GM12878 (cell line): ENCODE results near the gene GRIA4. TPM values are rescaled to one million over a fixed set of nuclear protein-coding genes. Genes with fewer than 3 reads are reported as not detected.

Experiments
- BCL11A ChIP-seq: IDR thresholded peaks from 2 replicates; pipeline ENCODE4 v1.6.1; 2011; ENCODE audit warnings: low read depth, low read length
- KLF5 ChIP-seq: fragments of 450-650 bp; IDR thresholded peaks from 2 replicates; pipeline ENCODE4 v1.6.1; 2014; ENCODE audit warnings: mild to moderate bottlenecking; ENCODE audit not compliant: partially characterized antibody
- LARP7 ChIP-seq: fragments of 450-650 bp; IDR thresholded peaks from 2 replicates; pipeline ENCODE4 v1.6.1; 2017; ENCODE audit warnings: mild to moderate bottlenecking
- MTA3 ChIP-seq: IDR thresholded peaks from 2 replicates; pipeline ENCODE4 v1.6.1; 2012; ENCODE audit warnings: low read length, inconsistent platforms, borderline replicate concordance
- NFYA ChIP-seq: IDR thresholded peaks from 2 replicates; pipeline ENCODE4 v1.6.1; 2011; ENCODE audit warnings: low read depth, mild to moderate bottlenecking, low read length, improper control_type of control experiment, borderline replicate concordance
- RB1 ChIP-seq: fragments of 450-650 bp; formaldehyde crosslinking; IDR thresholded peaks from 2 replicates; pipeline ENCODE4 v1.6.1; 2017; ENCODE audit warnings: mild to moderate bottlenecking, borderline replicate concordance
- RBBP5 ChIP-seq: fragments of 200-600 bp; sonication (generic); conservative IDR thresholded peaks from 2 replicates; pipeline ENCODE4 v1.6.1; 2016
- SIX5 ChIP-seq: IDR thresholded peaks from 2 replicates; pipeline ENCODE4 v1.6.1; 2011; ENCODE audit warnings: mild to moderate bottlenecking, low read depth, low read length, moderate library complexity; ENCODE audit not compliant: severe bottlenecking
- SMAD5 ChIP-seq: IDR thresholded peaks from 2 replicates; pipeline ENCODE4 v1.6.1; 2016; ENCODE audit warnings: antibody characterized with exemption, low read depth
- SPI1 ChIP-seq: IDR thresholded peaks from 2 replicates; pipeline ENCODE4 v1.6.1; 2011; ENCODE audit warnings: low read depth, mild to moderate bottlenecking, low read length, moderate library complexity, borderline replicate concordance; ENCODE audit not compliant: insufficient read depth
- ZNF207 ChIP-seq: fragments of 450-650 bp; IDR thresholded peaks from 2 replicates; pipeline ENCODE4 v1.6.1; 2014; ENCODE audit warnings: antibody characterized with exemption, mild to moderate bottlenecking, borderline replicate concordance
- polyA plus RNA-seq, 11 experiments: library from polyadenylated mRNA; depleted of rRNA in 4 of 11; unstranded in 6 of 11; stranded (reverse) in 5 of 11; fragments of >200 nt; fragmentation: Nextera tagmentation in 4 of 11; fragmentation: Illumina TruSeq in 1 of 11; extraction: Ambion mirVana in 4 of 11; extraction: Trizol in 1 of 11; gene quantifications; 1 replicate in 1 of 11; 2 replicates in 10 of 11; pipeline versions ENCODE4 v1.2.1 to v1.2.3, GENCODE V29; 2011 to 2016; ENCODE audit warnings: inconsistent platforms in 2 of 11, missing spikeins in 2 of 11, low read depth in 1 of 11
- total RNA-seq, 4 experiments: library from RNA; depleted of rRNA in 3 of 4; stranded (reverse); fragments of >200 nt in 3 of 4; fragmentation: Illumina TruSeq in 1 of 4; extraction: Trizol in 1 of 4; gene quantifications; 2 replicates each; pipeline versions ENCODE4 v1.2.1 to v1.2.3, GENCODE V29; 2013 to 2021
- TF ChIP-seq, protein P1 (sequence below): fragments of 450-650 bp; formaldehyde crosslinking; IDR thresholded peaks from 2 replicates; pipeline ENCODE4 v1.4.0; 2022; ENCODE audit warnings: mild to moderate bottlenecking, moderate library complexity
- TF ChIP-seq, protein P2 (sequence below): fragments of 450-650 bp; formaldehyde crosslinking; IDR thresholded peaks from 2 replicates; pipeline ENCODE4 v1.5.0; 2022; ENCODE audit warnings: mild to moderate bottlenecking, missing genetic modification characterization
- TF ChIP-seq, protein P3 (sequence below), 3 experiments: IDR thresholded peaks in 2 of 3; conservative IDR thresholded peaks in 1 of 3; 2 replicates each; pipeline ENCODE4 v1.5.1; 2011; ENCODE audit warnings: low read depth in 3 of 3, low read length in 3 of 3, mild to moderate bottlenecking in 3 of 3, control low read depth in 2 of 3, moderate library complexity in 2 of 3, inconsistent platforms in 1 of 3, mixed read lengths in 1 of 3; ENCODE audit not compliant: control insufficient read depth in 2 of 3, insufficient read depth in 1 of 3; ENCODE audit errors: extremely low read depth in 1 of 3
- TF ChIP-seq, protein P4 (sequence below): fragments of 450-650 bp; IDR thresholded peaks from 2 replicates; pipeline ENCODE4 v1.6.1; 2016; ENCODE audit warnings: mild to moderate bottlenecking
- TF ChIP-seq, protein P5 (sequence below): fragments of 450-650 bp; formaldehyde crosslinking; IDR thresholded peaks from 2 replicates; pipeline ENCODE4 v1.4.0; 2020; ENCODE audit warnings: mild to moderate bottlenecking, moderate library complexity

GRIA4 gene
- total and polyA plus RNA-seq, 10 of the 15 experiments (the other 5 are each of a cell fraction or from before 2014, with no cell fraction given), result 0.04 TPM; not detected in 9

DNA sequence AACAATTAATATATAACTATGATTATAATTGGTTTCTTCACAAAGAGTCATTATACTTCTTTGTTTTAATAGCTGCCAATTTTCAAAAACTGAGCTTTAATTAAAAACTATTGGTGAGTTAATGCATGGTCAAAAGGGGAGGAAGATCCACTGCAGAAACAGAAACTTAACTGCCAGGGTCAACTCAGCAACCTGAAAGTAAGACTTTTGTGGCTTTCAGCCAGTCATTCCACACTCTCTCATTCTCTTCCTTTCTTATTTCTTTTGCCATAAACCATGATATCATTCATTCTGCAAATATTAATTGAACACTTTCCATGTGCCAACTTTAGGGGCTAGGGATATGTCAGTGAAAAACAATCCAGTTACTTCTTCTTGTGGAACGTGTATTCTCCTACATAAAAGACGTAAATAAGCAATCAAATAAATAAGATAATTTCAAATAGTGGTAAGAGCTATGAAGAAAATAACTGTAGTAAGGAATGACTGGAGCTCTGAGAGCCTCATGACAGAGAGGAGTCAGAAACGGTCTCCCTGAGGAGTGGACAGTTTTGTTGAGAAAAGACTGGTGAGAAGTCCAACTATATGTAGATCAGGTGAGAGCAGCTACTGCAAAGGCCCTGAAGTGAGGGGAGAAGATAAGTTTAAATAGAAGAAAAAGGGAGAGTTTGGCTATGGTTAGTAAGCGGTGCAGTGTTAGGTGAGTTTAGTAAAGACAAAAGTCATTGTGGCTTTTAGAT is 130.5 kb downstream of the GRIA4 start (continued):
- TF ChIP-seq, protein P1, sequence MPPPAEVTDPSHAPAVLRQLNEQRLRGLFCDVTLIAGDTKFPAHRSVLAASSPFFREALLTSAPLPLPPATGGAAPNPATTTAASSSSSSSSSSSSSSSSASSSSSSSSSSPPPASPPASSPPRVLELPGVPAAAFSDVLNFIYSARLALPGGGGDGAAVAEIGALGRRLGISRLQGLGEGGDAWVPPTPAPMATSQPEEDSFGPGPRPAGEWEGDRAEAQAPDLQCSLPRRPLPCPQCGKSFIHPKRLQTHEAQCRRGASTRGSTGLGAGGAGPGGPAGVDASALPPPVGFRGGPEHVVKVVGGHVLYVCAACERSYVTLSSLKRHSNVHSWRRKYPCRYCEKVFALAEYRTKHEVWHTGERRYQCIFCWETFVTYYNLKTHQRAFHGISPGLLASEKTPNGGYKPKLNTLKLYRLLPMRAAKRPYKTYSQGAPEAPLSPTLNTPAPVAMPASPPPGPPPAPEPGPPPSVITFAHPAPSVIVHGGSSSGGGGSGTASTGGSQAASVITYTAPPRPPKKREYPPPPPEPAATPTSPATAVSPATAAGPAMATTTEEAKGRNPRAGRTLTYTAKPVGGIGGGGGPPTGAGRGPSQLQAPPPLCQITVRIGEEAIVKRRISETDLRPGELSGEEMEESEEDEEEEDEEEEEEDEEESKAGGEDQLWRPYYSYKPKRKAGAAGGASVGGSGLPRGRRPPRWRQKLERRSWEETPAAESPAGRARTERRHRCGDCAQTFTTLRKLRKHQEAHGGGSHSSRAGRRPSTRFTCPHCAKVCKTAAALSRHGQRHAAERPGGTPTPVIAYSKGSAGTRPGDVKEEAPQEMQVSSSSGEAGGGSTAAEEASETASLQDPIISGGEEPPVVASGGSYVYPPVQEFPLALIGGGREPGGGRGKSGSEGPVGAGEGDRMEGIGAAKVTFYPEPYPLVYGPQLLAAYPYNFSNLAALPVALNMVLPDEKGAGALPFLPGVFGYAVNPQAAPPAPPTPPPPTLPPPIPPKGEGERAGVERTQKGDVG (CRISPR knock-in tag), result no peak
- TF ChIP-seq, protein P2, sequence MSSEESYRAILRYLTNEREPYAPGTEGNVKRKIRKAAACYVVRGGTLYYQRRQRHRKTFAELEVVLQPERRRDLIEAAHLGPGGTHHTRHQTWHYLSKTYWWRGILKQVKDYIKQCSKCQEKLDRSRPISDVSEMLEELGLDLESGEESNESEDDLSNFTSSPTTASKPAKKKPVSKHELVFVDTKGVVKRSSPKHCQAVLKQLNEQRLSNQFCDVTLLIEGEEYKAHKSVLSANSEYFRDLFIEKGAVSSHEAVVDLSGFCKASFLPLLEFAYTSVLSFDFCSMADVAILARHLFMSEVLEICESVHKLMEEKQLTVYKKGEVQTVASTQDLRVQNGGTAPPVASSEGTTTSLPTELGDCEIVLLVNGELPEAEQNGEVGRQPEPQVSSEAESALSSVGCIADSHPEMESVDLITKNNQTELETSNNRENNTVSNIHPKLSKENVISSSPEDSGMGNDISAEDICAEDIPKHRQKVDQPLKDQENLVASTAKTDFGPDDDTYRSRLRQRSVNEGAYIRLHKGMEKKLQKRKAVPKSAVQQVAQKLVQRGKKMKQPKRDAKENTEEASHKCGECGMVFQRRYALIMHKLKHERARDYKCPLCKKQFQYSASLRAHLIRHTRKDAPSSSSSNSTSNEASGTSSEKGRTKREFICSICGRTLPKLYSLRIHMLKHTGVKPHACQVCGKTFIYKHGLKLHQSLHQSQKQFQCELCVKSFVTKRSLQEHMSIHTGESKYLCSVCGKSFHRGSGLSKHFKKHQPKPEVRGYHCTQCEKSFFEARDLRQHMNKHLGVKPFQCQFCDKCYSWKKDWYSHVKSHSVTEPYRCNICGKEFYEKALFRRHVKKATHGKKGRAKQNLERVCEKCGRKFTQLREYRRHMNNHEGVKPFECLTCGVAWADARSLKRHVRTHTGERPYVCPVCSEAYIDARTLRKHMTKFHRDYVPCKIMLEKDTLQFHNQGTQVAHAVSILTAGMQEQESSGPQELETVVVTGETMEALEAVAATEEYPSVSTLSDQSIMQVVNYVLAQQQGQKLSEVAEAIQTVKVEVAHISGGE (CRISPR knock-in tag), result no peak
- TF ChIP-seq RBBP5, result no peak
- TF ChIP-seq KLF5, result no peak
- no peak for TF ChIP-seq NFYA
- TF ChIP-seq SMAD5, result no peak
- TF ChIP-seq, protein P3, sequence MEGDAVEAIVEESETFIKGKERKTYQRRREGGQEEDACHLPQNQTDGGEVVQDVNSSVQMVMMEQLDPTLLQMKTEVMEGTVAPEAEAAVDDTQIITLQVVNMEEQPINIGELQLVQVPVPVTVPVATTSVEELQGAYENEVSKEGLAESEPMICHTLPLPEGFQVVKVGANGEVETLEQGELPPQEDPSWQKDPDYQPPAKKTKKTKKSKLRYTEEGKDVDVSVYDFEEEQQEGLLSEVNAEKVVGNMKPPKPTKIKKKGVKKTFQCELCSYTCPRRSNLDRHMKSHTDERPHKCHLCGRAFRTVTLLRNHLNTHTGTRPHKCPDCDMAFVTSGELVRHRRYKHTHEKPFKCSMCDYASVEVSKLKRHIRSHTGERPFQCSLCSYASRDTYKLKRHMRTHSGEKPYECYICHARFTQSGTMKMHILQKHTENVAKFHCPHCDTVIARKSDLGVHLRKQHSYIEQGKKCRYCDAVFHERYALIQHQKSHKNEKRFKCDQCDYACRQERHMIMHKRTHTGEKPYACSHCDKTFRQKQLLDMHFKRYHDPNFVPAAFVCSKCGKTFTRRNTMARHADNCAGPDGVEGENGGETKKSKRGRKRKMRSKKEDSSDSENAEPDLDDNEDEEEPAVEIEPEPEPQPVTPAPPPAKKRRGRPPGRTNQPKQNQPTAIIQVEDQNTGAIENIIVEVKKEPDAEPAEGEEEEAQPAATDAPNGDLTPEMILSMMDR (IDR thresholded peaks at IDR 0.05 in 2 of 3, conservative IDR thresholded peaks at IDR 0.05 in 1 of 3; ENCODE audit: control insufficient read depth in 2 of 3, extremely low read depth in 1 of 3, insufficient read depth in 1 of 3, low read depth in 3 of 3, low read length in 3 of 3), result no peak
- no peak for TF ChIP-seq SPI1
- TF ChIP-seq BCL11A, result peak; percentile 76
- no peak for TF ChIP-seq MTA3
- TF ChIP-seq LARP7, result no peak
- TF ChIP-seq SIX5, result no peak
- TF ChIP-seq RB1, result no peak
- TF ChIP-seq, protein P4, sequence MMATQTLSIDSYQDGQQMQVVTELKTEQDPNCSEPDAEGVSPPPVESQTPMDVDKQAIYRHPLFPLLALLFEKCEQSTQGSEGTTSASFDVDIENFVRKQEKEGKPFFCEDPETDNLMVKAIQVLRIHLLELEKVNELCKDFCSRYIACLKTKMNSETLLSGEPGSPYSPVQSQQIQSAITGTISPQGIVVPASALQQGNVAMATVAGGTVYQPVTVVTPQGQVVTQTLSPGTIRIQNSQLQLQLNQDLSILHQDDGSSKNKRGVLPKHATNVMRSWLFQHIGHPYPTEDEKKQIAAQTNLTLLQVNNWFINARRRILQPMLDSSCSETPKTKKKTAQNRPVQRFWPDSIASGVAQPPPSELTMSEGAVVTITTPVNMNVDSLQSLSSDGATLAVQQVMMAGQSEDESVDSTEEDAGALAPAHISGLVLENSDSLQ, result no peak
- TF ChIP-seq, protein P5, sequence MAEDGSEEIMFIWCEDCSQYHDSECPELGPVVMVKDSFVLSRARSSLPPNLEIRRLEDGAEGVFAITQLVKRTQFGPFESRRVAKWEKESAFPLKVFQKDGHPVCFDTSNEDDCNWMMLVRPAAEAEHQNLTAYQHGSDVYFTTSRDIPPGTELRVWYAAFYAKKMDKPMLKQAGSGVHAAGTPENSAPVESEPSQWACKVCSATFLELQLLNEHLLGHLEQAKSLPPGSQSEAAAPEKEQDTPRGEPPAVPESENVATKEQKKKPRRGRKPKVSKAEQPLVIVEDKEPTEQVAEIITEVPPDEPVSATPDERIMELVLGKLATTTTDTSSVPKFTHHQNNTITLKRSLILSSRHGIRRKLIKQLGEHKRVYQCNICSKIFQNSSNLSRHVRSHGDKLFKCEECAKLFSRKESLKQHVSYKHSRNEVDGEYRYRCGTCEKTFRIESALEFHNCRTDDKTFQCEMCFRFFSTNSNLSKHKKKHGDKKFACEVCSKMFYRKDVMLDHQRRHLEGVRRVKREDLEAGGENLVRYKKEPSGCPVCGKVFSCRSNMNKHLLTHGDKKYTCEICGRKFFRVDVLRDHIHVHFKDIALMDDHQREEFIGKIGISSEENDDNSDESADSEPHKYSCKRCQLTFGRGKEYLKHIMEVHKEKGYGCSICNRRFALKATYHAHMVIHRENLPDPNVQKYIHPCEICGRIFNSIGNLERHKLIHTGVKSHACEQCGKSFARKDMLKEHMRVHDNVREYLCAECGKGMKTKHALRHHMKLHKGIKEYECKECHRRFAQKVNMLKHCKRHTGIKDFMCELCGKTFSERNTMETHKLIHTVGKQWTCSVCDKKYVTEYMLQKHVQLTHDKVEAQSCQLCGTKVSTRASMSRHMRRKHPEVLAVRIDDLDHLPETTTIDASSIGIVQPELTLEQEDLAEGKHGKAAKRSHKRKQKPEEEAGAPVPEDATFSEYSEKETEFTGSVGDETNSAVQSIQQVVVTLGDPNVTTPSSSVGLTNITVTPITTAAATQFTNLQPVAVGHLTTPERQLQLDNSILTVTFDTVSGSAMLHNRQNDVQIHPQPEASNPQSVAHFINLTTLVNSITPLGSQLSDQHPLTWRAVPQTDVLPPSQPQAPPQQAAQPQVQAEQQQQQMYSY (CRISPR knock-in tag), result no peak
- TF ChIP-seq ZNF207, result no peak
